22Rv1 (cell line): ENCODE data around the gene ANO2.
"Not testable (repeated sequence)": the region's sequence is repeated elsewhere in the genome, so short reads cannot be mapped to it uniquely, and the experiment has no call there.

Source experiments
- CTCF ChIP-seq: fragments of 450-650 bp; IDR thresholded peaks from 2 replicates; pipeline ENCODE4 v1.5.1; 2017; ENCODE audit warnings: mild to moderate bottlenecking
- ZFX ChIP-seq: fragments of 450-650 bp; IDR thresholded peaks from 2 replicates; pipeline ENCODE4 v1.6.1; 2017; ENCODE audit warnings: antibody characterized with exemption, borderline replicate concordance

- TF ChIP-seq CTCF, ZFX: not testable (repeated sequence)
Observed at GRCh38 chr12:5658339-5658941, 286.6 kb downstream of the ANO2 start.
